Measurements from ENCODE around the gene PPFIA2. TPM values are rescaled to one million over a fixed set of nuclear protein-coding genes. Genes with fewer than 3 reads are reported as not detected.

PPFIA2 gene
- total RNA-seq, 1 experiment from 2014 or later: not detected

- no peak overlapping the region for H3K4me3 ChIP-seq (ENCODE audit: low read depth in 2 of 2, low read length in 2 of 2)
- DNase-seq (ENCODE audit: low read depth, low spot score): no peak
- ChIA-PET POLR2A (no interaction called here), CTCF (no interaction called here)
- TF ChIP-seq SIN3A (IDR thresholded peaks at IDR 0.05; ENCODE audit: borderline replicate concordance, insufficient read depth, low read depth, low read length): no peak
- TF ChIP-seq, protein P1, sequence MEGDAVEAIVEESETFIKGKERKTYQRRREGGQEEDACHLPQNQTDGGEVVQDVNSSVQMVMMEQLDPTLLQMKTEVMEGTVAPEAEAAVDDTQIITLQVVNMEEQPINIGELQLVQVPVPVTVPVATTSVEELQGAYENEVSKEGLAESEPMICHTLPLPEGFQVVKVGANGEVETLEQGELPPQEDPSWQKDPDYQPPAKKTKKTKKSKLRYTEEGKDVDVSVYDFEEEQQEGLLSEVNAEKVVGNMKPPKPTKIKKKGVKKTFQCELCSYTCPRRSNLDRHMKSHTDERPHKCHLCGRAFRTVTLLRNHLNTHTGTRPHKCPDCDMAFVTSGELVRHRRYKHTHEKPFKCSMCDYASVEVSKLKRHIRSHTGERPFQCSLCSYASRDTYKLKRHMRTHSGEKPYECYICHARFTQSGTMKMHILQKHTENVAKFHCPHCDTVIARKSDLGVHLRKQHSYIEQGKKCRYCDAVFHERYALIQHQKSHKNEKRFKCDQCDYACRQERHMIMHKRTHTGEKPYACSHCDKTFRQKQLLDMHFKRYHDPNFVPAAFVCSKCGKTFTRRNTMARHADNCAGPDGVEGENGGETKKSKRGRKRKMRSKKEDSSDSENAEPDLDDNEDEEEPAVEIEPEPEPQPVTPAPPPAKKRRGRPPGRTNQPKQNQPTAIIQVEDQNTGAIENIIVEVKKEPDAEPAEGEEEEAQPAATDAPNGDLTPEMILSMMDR (IDR thresholded peaks at IDR 0.05): no peak
- TF ChIP-seq POLR2AphosphoS5 (IDR thresholded peaks at IDR 0.05; ENCODE audit: low read depth, low read length): no peak
- no peak for TF ChIP-seq TCF7L2 (IDR thresholded peaks at IDR 0.05; ENCODE audit: low read depth, low read length)
- no peak for TF ChIP-seq REST (IDR thresholded peaks at IDR 0.05; ENCODE audit: insufficient read depth in 1 of 2, low read depth in 2 of 2, low read length in 1 of 2)
- H3K4me1 ChIP-seq (ENCODE audit: control insufficient read depth, insufficient read depth, low read length): no peaks in the 10 kb centered on the region
- no peak overlapping the region for H3K27ac ChIP-seq (ENCODE audit: low read length)
- no peaks in the 10 kb centered on the region for H3K27me3 ChIP-seq (ENCODE audit: control insufficient read depth, insufficient read depth, low read length)
- H3K9me3 ChIP-seq (ENCODE audit: control insufficient read depth, insufficient read depth, low read depth, low read length): no peaks in the 10 kb centered on the region
- in situ Hi-C loops (cut with HindIII; ENCODE audit: low pct_unique_long_range_greater_than_20kb, low sequenced_read_pairs): no loop called here
- no peaks in the 10 kb centered on the region for H3K36me3 ChIP-seq (ENCODE audit: control insufficient read depth, insufficient read depth, low read length)
- no peak for ATAC-seq
- no TSS peak for BruUV-seq (replicated peaks)
- intact Hi-C loops (cut with micrococcal nuclease; ENCODE audit: unreplicated experiment): no loop called here
Observed at GRCh38 chr12:81585787-81586186, 173.4 kb downstream of the PPFIA2 start.

DNA sequence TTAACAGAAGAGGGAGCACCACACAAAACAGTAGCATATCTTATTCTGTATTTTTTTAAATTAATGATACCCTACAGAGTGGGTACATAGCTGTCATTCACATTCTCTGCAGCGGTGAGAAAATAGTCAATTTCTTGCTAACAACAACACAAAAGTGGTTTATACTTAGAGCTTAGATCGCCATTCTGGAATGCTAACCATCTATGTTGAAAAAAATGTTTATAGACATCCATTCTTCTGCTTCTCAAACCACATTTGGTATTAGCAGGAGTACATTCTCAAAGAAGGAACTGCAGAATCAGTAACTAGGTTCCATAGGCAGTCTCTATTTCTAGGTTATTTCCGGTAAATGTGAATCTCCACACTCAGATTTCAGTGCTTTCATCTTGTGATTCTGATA, 185.9 kb downstream of the PPFIA2 start:
- no TSS peak for BruUV-seq (replicated peaks)
- no peaks in the 10 kb centered on the region for H3K9me3 ChIP-seq (ENCODE audit: control insufficient read depth, insufficient read depth, low read depth, low read length)
- in situ Hi-C loops (cut with HindIII; ENCODE audit: low pct_unique_long_range_greater_than_20kb, low sequenced_read_pairs) (no loop called here), intact Hi-C loops (cut with micrococcal nuclease; ENCODE audit: unreplicated experiment) (no loop called here)
- no peaks in the 10 kb centered on the region for H3K36me3 ChIP-seq (ENCODE audit: control insufficient read depth, insufficient read depth, low read length)
- DNase-seq (ENCODE audit: low read depth, low spot score) (no peak), ATAC-seq (no peak)
- H3K4me3 ChIP-seq (ENCODE audit: low read depth in 2 of 2, low read length in 2 of 2): no peak overlapping the region
- TF ChIP-seq POLR2AphosphoS5 (IDR thresholded peaks at IDR 0.05; ENCODE audit: low read depth, low read length): no peak
- TF ChIP-seq SIN3A (IDR thresholded peaks at IDR 0.05; ENCODE audit: borderline replicate concordance, insufficient read depth, low read depth, low read length): no peak
- TF ChIP-seq TCF7L2 (IDR thresholded peaks at IDR 0.05; ENCODE audit: low read depth, low read length): no peak
- TF ChIP-seq REST (IDR thresholded peaks at IDR 0.05; ENCODE audit: insufficient read depth in 1 of 2, low read depth in 2 of 2, low read length in 1 of 2): no peak
- TF ChIP-seq, protein P1 (IDR thresholded peaks at IDR 0.05): no peak
- CTCF ChIA-PET: no interaction called here
- H3K4me1 ChIP-seq (ENCODE audit: control insufficient read depth, insufficient read depth, low read length): no peaks in the 10 kb centered on the region
- no peak overlapping the region for H3K27ac ChIP-seq (ENCODE audit: low read length)
- POLR2A ChIA-PET: no interaction called here
- no peaks in the 10 kb centered on the region for H3K27me3 ChIP-seq (ENCODE audit: control insufficient read depth, insufficient read depth, low read length)

All from Panc1 (cell line).